Measurements from ENCODE around the gene FAM83D.

The FAM83D gene

GRCh38 chr20:38883981-38884733 lies 42.1 kb upstream of the FAM83D start:
- Histone ChIP-seq H3K4me3 (ENCODE audit: low read length) (no peak overlapping the region), H3K27ac (ENCODE audit: low read length) (peak overlapping the region; percentile 25; the same call in 1 of the 2 replicates), H3K27me3 (ENCODE audit: low read depth, low read length) (no peaks in the 10 kb centered on the region), H3K9me3 (ENCODE audit: insufficient read depth, low read length) (no peaks in the 10 kb centered on the region), H4K20me1 (ENCODE audit: insufficient read depth, low read length) (peaks cover 78% of the 10 kb centered on the region), H3K4me1 (ENCODE audit: low read length) (peaks cover 56% of the 10 kb centered on the region), H3K9ac (ENCODE audit: low read length) (no peak overlapping the region), H3K79me2 (ENCODE audit: low read length) (peaks cover 99% of the 10 kb centered on the region), H3K36me3 (replicated peaks; ENCODE audit: low read depth, low read length) (peaks cover 70% of the 10 kb centered on the region), H2AFZ (ENCODE audit: low read depth, low read length) (no peak overlapping the region), H3K4me2 (ENCODE audit: low read length) (no peak overlapping the region)
- TF ChIP-seq, protein P1, sequence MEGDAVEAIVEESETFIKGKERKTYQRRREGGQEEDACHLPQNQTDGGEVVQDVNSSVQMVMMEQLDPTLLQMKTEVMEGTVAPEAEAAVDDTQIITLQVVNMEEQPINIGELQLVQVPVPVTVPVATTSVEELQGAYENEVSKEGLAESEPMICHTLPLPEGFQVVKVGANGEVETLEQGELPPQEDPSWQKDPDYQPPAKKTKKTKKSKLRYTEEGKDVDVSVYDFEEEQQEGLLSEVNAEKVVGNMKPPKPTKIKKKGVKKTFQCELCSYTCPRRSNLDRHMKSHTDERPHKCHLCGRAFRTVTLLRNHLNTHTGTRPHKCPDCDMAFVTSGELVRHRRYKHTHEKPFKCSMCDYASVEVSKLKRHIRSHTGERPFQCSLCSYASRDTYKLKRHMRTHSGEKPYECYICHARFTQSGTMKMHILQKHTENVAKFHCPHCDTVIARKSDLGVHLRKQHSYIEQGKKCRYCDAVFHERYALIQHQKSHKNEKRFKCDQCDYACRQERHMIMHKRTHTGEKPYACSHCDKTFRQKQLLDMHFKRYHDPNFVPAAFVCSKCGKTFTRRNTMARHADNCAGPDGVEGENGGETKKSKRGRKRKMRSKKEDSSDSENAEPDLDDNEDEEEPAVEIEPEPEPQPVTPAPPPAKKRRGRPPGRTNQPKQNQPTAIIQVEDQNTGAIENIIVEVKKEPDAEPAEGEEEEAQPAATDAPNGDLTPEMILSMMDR (IDR thresholded peaks at IDR 0.05; ENCODE audit: low read depth, low read length): no peak
- TF ChIP-seq EZH2phosphoT487 (IDR thresholded peaks at IDR 0.05; ENCODE audit: low read depth): no peak

- H4K20me1 ChIP-seq (ENCODE audit: insufficient read depth, low read length): peaks cover 78% of the 10 kb centered on the region
- H3K79me2 ChIP-seq (ENCODE audit: low read length): peaks cover 99% of the 10 kb centered on the region
- H3K27ac ChIP-seq (ENCODE audit: low read length): no peak overlapping the region
- H3K4me3 ChIP-seq (ENCODE audit: low read length): no peak overlapping the region
- H2AFZ ChIP-seq (ENCODE audit: low read depth, low read length): no peak overlapping the region
- H3K4me2 ChIP-seq (ENCODE audit: low read length): no peak overlapping the region
- H3K27me3 ChIP-seq (ENCODE audit: low read depth, low read length): no peaks in the 10 kb centered on the region
- H3K9me3 ChIP-seq (ENCODE audit: insufficient read depth, low read length): no peaks in the 10 kb centered on the region
- no peak overlapping the region for H3K9ac ChIP-seq (ENCODE audit: low read length)
- H3K4me1 ChIP-seq (ENCODE audit: low read length): peaks cover 56% of the 10 kb centered on the region
- no peak for TF ChIP-seq EZH2phosphoT487 (IDR thresholded peaks at IDR 0.05; ENCODE audit: low read depth)
- TF ChIP-seq, protein P1 (IDR thresholded peaks at IDR 0.05; ENCODE audit: low read depth, low read length): no peak
- peaks cover 74% of the 10 kb centered on the region for H3K36me3 ChIP-seq (replicated peaks; ENCODE audit: low read depth, low read length)
Observed at GRCh38 chr20:38885357-38885756, 40.9 kb upstream of the FAM83D start.

GRCh38 chr20:38888059-38888831 lies 38.0 kb upstream of the FAM83D start:
- Histone ChIP-seq H3K4me3 (ENCODE audit: low read length) (no peak overlapping the region), H4K20me1 (ENCODE audit: insufficient read depth, low read length) (peaks cover 52% of the 10 kb centered on the region), H3K9ac (ENCODE audit: low read length) (no peak overlapping the region), H3K4me1 (ENCODE audit: low read length) (peaks cover 55% of the 10 kb centered on the region), H2AFZ (ENCODE audit: low read depth, low read length) (no peak overlapping the region), H3K4me2 (ENCODE audit: low read length) (no peak overlapping the region), H3K27ac (ENCODE audit: low read length) (peak overlapping the region; percentile 95), H3K36me3 (replicated peaks; ENCODE audit: low read depth, low read length) (peaks cover 64% of the 10 kb centered on the region), H3K9me3 (ENCODE audit: insufficient read depth, low read length) (no peaks in the 10 kb centered on the region), H3K27me3 (ENCODE audit: low read depth, low read length) (no peaks in the 10 kb centered on the region), H3K79me2 (ENCODE audit: low read length) (peaks cover 97% of the 10 kb centered on the region)
- TF ChIP-seq, protein P1 (IDR thresholded peaks at IDR 0.05; ENCODE audit: low read depth, low read length): no peak
- TF ChIP-seq EZH2phosphoT487 (IDR thresholded peaks at IDR 0.05; ENCODE audit: low read depth): no peak

GRCh38 chr20:38889050-38889449 lies 37.2 kb upstream of the FAM83D start:
- Histone ChIP-seq H3K4me3 (ENCODE audit: low read length) (no peak overlapping the region), H3K27ac (ENCODE audit: low read length) (peak overlapping the region; percentile 95), H4K20me1 (ENCODE audit: insufficient read depth, low read length) (peaks cover 44% of the 10 kb centered on the region), H3K9me3 (ENCODE audit: insufficient read depth, low read length) (no peaks in the 10 kb centered on the region), H2AFZ (ENCODE audit: low read depth, low read length) (no peak overlapping the region), H3K36me3 (replicated peaks; ENCODE audit: low read depth, low read length) (peaks cover 56% of the 10 kb centered on the region), H3K27me3 (ENCODE audit: low read depth, low read length) (no peaks in the 10 kb centered on the region), H3K4me2 (ENCODE audit: low read length) (no peak overlapping the region), H3K79me2 (ENCODE audit: low read length) (peaks cover 96% of the 10 kb centered on the region), H3K4me1 (ENCODE audit: low read length) (peaks cover 56% of the 10 kb centered on the region), H3K9ac (ENCODE audit: low read length) (no peak overlapping the region)
- TF ChIP-seq EZH2phosphoT487 (IDR thresholded peaks at IDR 0.05; ENCODE audit: low read depth): no peak
- TF ChIP-seq, protein P1 (IDR thresholded peaks at IDR 0.05; ENCODE audit: low read depth, low read length): no peak

All from OCI-LY3 (cell line).